Breast epithelium (tissue), 3 donors: ENCODE measurements around the gene ZPBP.

Experiments
- POLR2A ChIP-seq: fragments of 450-650 bp; IDR thresholded peaks from one replicate; pipeline ENCODE4 v1.6.1; 2016; ENCODE audit warnings: antibody characterized with exemption, mild to moderate bottlenecking, moderate library complexity
- POLR2AphosphoS5 ChIP-seq, 3 donors: sonication (generic); formaldehyde crosslinking; IDR thresholded peaks; one replicate each; pipeline ENCODE4 v1.6.1; 2017; ENCODE audit warnings: antibody characterized with exemption in 3 of 3
- TF ChIP-seq, protein P1 (sequence below), 3 donors: fragments of 450-650 bp; IDR thresholded peaks; one replicate each; pipeline ENCODE4 v1.5.1; 2016 to 2017; ENCODE audit warnings: antibody characterized with exemption in 3 of 3, mild to moderate bottlenecking in 3 of 3, moderate library complexity in 3 of 3

DNA sequence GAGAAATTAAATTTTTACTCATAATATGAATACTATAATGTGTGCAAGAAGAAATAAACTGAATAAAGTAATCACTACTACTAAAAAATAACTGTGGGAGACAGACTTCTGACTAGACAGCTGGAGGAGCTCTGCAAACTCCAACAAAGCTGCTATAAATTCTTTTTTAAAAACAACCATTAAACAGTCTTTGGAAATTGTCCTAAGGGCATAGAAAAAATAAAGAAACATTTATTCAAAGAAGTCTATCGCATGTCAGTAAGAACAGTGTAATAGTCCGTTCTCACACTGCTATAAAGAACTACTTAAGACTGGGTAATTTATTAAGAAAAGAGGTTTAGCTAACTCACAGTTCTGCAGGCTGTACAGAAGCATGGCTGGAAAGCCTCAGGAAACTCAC, 56.0 kb downstream of the ZPBP start:
- TF ChIP-seq POLR2A (no peak), POLR2AphosphoS5 (IDR thresholded peaks at IDR 0.05) (no peak)
- TF ChIP-seq, protein P1, sequence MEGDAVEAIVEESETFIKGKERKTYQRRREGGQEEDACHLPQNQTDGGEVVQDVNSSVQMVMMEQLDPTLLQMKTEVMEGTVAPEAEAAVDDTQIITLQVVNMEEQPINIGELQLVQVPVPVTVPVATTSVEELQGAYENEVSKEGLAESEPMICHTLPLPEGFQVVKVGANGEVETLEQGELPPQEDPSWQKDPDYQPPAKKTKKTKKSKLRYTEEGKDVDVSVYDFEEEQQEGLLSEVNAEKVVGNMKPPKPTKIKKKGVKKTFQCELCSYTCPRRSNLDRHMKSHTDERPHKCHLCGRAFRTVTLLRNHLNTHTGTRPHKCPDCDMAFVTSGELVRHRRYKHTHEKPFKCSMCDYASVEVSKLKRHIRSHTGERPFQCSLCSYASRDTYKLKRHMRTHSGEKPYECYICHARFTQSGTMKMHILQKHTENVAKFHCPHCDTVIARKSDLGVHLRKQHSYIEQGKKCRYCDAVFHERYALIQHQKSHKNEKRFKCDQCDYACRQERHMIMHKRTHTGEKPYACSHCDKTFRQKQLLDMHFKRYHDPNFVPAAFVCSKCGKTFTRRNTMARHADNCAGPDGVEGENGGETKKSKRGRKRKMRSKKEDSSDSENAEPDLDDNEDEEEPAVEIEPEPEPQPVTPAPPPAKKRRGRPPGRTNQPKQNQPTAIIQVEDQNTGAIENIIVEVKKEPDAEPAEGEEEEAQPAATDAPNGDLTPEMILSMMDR (IDR thresholded peaks at IDR 0.05) = no peak
